NCI-H2227 treated with DMSO at 0.1 percent for 48 hours (cell line): ENCODE results near the gene DDX59.
A peak's percentile ranks its signal among the peaks of the same experiment; 100 is the strongest.

Experiments
- DNase-seq: peaks from one replicate; lab custom pipeline; 2025; lab: John Stamatoyannopoulos, UW

Gene DDX59

DNA sequence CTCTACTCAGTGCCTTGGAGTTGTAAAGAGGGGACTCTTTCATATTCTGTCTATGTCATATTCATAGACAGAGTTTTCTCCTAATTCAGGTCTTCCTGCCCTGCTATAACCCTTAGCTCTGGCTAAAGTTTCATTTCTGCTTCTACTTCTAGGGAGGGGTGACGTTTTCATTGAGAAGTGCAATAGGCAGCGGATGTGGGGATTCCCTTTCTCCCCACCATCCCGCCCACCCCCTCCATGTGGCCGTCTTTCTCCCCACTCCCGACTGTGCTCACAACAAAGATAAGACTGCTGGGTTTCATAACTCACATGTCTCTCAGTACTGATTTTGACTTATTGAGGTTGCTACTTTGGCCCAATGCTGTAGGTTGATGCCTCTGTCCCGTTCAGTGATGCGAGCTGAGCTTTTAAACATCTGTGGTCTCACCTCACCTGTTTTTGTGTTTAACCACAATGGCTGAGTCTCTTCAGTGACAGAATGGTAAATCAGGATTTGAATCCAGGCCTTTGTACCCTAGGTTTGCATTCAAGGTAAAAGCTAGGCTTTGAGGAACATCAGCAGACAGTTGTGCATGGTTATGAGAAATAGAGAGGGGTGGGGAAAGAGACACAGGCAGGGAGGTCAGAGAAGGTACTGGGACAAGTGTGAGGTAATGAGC is 41.4 kb downstream of the DDX59 start:
- DNase-seq, result no peak

GRCh38 chr1:200627575-200628222 is 42.0 kb downstream of the DDX59 start:
- DNase-seq, result no peak

GRCh38 chr1:200626853-200627534 is 42.7 kb downstream of the DDX59 start:
- no peak for DNase-seq

- no peak for DNase-seq
Observed at GRCh38 chr1:200625381-200625824, 44.3 kb downstream of the DDX59 start.

GRCh38 chr1:200624679-200625335 is 44.9 kb downstream of the DDX59 start:
- no peak for DNase-seq

- peak; percentile 94 for DNase-seq
Observed at GRCh38 chr1:200620273-200621131, 49.2 kb downstream of the DDX59 start, which contains the start of gene KIF14. TSS of gene KIF14 (minus strand) at chr1:200620751. CDS start at chr1:200618723, 2,028 bp downstream.

- no peak for DNase-seq
Observed at GRCh38 chr1:200619894-200620272, 49.8 kb downstream of the DDX59 start.

DNA sequence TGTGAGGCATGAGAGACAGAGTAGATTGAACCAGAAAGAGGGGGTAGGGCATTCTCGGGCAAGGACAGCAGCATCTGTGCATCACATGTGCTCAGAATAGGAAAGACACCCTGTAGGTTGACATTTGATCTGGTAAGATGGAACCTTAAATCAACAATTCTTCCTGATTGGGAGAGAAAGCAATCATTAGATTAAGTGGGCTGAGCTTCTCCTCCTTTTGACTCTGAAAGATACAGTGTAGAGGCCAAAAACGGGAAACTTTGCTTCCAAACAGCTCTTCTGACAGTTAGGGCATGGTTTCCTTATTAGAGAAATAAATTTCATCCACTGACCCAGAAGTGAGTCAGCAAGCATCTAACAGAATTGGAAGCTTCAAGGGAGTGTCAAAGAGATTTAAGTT is 58.9 kb downstream of the DDX59 start:
- DNase-seq, result peak; percentile 20

- DNase-seq, result no peak
Observed at GRCh38 chr1:200602632-200603031, 67.1 kb downstream of the DDX59 start.
